ENCODE data around the gene TTLL9. TPM values are rescaled to one million over a fixed set of nuclear protein-coding genes. Genes with fewer than 3 reads are reported as not detected.
A peak's percentile ranks its signal among the peaks of the same experiment; 100 is the strongest.

The TTLL9 gene
- total and polyA plus RNA-seq, 2 of the 13 experiments (the other 11 are each of a cell fraction or from before 2014, with no cell fraction given): not detected

- peak; percentile 100 for TF ChIP-seq POGK (CRISPR knock-in tag; conservative IDR thresholded peaks at IDR 0.05)
- TF ChIP-seq SETDB1 (CRISPR knock-in tag; IDR thresholded peaks at IDR 0.05; ENCODE audit: borderline replicate concordance): peak; percentile 98
- TF ChIP-seq STAT5B (CRISPR knock-in tag; IDR thresholded peaks at IDR 0.05): peak; percentile 100
- TF ChIP-seq ZNF709 (CRISPR knock-in tag; IDR thresholded peaks at IDR 0.05): peak; percentile 100
- no peak; the same call in 1 of the 2 replicates for TF ChIP-seq CEBPB (IDR thresholded peaks at IDR 0.05; ENCODE audit: borderline replicate concordance, low read depth, low read length)
- TF ChIP-seq TCF12 (IDR thresholded peaks at IDR 0.05): no peak
- TF ChIP-seq TCF12 (CRISPR knock-in tag; IDR thresholded peaks at IDR 0.05): peak; percentile 100
- peak; percentile 100 for TF ChIP-seq ISL2 (CRISPR knock-in tag; IDR thresholded peaks at IDR 0.05)
- peak; percentile 100 for TF ChIP-seq MYNN (CRISPR knock-in tag; IDR thresholded peaks at IDR 0.05; ENCODE audit: low read depth)
- TF ChIP-seq DPF2 (CRISPR knock-in tag; IDR thresholded peaks at IDR 0.05; ENCODE audit: borderline replicate concordance, low read depth): peak; percentile 81; the same call in 1 of the 2 replicates
- TF ChIP-seq SKI (IDR thresholded peaks at IDR 0.05; ENCODE audit: partially characterized antibody): peak; percentile 86
- TF ChIP-seq, protein P1, sequence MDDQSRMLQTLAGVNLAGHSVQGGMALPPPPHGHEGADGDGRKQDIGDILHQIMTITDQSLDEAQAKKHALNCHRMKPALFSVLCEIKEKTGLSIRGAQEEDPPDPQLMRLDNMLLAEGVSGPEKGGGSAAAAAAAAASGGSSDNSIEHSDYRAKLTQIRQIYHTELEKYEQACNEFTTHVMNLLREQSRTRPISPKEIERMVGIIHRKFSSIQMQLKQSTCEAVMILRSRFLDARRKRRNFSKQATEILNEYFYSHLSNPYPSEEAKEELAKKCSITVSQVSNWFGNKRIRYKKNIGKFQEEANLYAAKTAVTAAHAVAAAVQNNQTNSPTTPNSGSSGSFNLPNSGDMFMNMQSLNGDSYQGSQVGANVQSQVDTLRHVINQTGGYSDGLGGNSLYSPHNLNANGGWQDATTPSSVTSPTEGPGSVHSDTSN (CRISPR knock-in tag; IDR thresholded peaks at IDR 0.05; ENCODE audit: borderline replicate concordance): peak; percentile 100
- TF ChIP-seq ZBTB39 (CRISPR knock-in tag; IDR thresholded peaks at IDR 0.05): peak; percentile 100
- no peak for TF ChIP-seq POLR2AphosphoS5 (IDR thresholded peaks at IDR 0.05; ENCODE audit: low read depth, low read length)
- TF ChIP-seq, protein P2, sequence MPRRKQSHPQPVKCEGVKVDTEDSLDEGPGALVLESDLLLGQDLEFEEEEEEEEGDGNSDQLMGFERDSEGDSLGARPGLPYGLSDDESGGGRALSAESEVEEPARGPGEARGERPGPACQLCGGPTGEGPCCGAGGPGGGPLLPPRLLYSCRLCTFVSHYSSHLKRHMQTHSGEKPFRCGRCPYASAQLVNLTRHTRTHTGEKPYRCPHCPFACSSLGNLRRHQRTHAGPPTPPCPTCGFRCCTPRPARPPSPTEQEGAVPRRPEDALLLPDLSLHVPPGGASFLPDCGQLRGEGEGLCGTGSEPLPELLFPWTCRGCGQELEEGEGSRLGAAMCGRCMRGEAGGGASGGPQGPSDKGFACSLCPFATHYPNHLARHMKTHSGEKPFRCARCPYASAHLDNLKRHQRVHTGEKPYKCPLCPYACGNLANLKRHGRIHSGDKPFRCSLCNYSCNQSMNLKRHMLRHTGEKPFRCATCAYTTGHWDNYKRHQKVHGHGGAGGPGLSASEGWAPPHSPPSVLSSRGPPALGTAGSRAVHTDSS (CRISPR knock-in tag; conservative IDR thresholded peaks at IDR 0.05): no peak
- no peak for TF ChIP-seq SUZ12 (IDR thresholded peaks at IDR 0.05; ENCODE audit: low read depth, low read length)
- TF ChIP-seq ZFY (CRISPR knock-in tag; IDR thresholded peaks at IDR 0.05): peak; percentile 99
- TF ChIP-seq, protein P3, sequence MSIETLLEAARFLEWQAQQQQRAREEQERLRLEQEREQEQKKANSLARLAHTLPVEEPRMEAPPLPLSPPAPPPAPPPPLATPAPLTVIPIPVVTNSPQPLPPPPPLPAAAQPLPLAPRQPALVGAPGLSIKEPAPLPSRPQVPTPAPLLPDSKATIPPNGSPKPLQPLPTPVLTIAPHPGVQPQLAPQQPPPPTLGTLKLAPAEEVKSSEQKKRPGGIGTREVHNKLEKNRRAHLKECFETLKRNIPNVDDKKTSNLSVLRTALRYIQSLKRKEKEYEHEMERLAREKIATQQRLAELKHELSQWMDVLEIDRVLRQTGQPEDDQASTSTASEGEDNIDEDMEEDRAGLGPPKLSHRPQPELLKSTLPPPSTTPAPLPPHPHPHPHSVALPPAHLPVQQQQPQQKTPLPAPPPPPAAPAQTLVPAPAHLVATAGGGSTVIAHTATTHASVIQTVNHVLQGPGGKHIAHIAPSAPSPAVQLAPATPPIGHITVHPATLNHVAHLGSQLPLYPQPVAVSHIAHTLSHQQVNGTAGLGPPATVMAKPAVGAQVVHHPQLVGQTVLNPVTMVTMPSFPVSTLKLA (IDR thresholded peaks at IDR 0.05): no peak
Observed at GRCh38 chr20:31968291-31969126, 98.1 kb downstream of the TTLL9 start (continued).

Measured in HepG2 (cell line).